ENCODE results near the gene ACTR10.

The ACTR10 gene

DNA sequence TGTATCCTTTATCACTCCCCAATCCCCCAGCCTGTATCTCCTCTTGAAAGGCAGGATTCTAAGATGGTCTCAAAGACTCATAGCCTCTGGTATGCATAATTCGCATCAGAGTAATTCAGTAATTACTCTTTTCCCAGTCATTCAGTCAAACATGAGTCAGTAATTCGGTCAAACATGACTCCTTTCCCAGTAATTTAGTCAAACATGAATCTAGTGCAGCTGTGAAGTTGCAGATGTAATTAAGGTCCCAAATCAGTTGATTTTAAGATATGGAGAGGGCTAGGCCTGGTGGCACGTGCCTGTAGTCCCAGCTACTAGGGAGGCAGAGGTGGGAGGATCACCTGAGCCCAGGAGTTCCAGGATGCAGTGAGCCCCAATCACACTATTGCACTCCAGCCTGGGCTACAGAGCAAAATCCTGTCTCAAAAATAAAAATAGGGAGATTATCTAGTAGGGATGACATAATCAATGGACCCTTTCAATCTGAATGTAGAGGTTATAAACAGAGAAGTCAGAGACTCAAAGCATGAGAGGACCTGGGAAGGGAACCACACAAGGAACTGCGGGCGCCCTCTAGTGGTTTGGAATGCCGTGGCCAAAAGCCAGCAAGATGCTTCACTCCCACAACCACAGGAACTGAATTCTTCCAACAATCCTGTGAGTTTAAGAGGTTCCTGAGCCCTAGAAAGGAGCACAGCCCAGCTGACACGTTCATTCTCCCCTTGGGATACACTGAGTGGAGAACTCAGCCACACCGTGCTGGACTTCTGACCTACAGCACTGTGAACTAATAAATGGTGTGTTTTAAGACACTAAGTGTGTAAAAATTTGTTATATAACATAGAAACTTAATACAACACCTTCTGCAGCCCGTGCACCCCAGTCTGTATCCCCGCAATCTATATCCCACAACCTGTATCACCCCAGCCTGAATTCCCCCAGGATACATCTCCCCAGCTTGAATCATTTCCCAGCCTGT lies 33.7 kb upstream of the ACTR10 start:
- DNase-seq (ENCODE audit: low read depth) = peak; percentile 73
- TF ChIP-seq, protein P1, sequence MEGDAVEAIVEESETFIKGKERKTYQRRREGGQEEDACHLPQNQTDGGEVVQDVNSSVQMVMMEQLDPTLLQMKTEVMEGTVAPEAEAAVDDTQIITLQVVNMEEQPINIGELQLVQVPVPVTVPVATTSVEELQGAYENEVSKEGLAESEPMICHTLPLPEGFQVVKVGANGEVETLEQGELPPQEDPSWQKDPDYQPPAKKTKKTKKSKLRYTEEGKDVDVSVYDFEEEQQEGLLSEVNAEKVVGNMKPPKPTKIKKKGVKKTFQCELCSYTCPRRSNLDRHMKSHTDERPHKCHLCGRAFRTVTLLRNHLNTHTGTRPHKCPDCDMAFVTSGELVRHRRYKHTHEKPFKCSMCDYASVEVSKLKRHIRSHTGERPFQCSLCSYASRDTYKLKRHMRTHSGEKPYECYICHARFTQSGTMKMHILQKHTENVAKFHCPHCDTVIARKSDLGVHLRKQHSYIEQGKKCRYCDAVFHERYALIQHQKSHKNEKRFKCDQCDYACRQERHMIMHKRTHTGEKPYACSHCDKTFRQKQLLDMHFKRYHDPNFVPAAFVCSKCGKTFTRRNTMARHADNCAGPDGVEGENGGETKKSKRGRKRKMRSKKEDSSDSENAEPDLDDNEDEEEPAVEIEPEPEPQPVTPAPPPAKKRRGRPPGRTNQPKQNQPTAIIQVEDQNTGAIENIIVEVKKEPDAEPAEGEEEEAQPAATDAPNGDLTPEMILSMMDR (IDR thresholded peaks at IDR 0.05; ENCODE audit: insufficient read depth, low read depth, low read length, missing control alignments) = peak; percentile 93
- H3K4me3 ChIP-seq (ENCODE audit: low read length) = no peak overlapping the region

DNA sequence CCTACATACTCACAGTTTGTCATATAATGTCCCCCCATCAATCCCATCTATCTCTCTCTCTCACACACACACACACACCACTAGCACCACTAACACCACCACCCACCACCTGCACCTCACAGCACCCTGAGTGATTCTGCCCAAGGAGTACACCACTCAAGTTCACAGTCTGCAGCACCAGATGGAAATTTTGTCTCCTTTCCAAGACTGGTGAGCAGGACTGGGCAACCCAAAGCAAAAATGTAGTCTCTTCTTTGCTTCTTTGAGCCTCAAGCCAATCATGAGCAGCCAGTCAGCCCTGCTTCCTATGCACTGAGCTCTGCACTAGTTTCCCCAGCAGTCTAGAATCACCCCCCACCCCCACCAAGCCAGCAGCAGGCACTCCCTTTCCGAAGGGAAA lies 32.9 kb upstream of the ACTR10 start:
- no peak overlapping the region for H3K4me3 ChIP-seq (ENCODE audit: low read length)
- DNase-seq (ENCODE audit: low read depth) = no peak
- TF ChIP-seq, protein P1 (IDR thresholded peaks at IDR 0.05; ENCODE audit: insufficient read depth, low read depth, low read length, missing control alignments) = no peak

DNA sequence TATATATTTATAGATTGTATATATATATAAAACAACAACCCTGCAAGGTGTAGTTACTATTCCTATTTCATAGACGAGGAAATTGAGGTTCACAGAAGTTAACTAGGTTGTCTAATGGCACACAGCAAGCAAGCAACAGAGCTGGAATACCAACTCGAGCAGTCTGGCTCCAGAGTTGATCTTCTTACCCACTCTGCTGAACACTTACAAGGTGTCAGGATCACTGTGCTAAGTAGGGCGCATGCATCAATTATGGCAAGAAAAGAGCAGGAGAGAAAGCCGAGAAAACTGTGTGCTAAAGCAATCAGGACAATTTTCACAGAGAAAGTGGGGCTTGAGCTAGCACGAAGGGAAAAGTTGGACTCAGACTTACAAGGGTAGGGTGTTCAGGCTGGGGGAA lies 32.1 kb upstream of the ACTR10 start:
- TF ChIP-seq, protein P1 (IDR thresholded peaks at IDR 0.05; ENCODE audit: insufficient read depth, low read depth, low read length, missing control alignments) = no peak
- no peak overlapping the region for H3K4me3 ChIP-seq (ENCODE audit: low read length)
- no peak for DNase-seq (ENCODE audit: low read depth)

DNA sequence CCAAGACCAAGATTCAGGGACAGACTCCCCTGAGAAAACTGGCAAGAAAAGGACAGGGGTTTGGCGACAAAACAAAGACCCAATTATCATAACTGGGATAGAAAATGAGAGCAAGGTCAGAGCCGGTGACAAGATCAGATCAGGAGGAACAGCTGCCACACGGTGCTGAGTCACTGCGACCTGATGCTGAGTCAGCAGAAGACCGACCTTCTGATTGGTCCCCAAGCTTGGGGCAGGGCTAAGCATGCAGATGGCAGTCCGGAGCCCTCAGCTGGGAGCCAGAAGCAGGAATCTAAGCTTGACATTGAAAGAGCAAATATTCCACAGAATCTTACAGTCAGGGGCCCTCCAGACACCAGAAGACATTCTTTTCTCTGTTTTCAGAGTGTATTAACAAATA lies 28.9 kb upstream of the ACTR10 start:
- TF ChIP-seq, protein P1 (IDR thresholded peaks at IDR 0.05; ENCODE audit: insufficient read depth, low read depth, low read length, missing control alignments) = no peak
- no peak overlapping the region for H3K4me3 ChIP-seq (ENCODE audit: low read length)
- DNase-seq (ENCODE audit: low read depth) = peak; percentile 91

DNA sequence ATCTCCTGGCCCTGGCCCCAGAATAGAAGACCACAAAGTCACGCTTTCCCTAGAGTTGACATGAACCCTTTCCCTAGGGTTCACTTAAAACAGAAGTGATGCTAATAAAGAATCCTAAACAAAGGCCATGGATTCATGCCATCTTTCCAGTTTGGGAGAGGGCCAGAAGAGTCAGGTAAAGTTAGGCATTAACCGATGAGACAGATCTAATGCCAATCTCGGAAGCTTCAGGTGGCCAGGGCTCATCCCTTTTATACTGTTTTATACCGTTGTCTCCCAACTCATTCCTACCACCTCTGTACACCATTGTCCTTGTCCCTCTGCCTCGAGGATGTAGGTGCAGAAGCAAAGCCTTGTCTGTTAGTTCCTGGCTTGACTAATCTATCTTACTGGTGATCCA lies 22.8 kb upstream of the ACTR10 start:
- TF ChIP-seq, protein P1 (IDR thresholded peaks at IDR 0.05; ENCODE audit: insufficient read depth, low read depth, low read length, missing control alignments) = no peak
- DNase-seq (ENCODE audit: low read depth) = no peak
- no peak overlapping the region for H3K4me3 ChIP-seq (ENCODE audit: low read length)

DNA sequence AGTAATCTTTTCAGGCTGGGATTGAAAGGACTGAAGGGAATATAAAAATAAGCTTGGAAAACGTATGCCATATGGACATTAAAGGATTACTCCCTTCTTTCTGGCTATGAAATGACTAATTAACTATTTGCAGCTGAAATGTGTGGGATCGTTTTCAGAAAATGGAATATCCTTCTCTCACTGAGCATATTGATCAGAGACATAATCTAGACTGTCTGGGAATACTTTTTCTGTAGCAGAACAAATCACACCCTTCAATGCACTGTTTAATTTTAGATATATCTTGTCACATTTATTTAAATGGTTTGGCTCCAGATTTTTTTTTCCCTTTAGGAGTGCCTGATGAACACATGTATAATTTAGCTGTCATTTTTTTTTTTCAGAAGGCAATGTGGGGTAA lies 10.8 kb upstream of the ACTR10 start:
- DNase-seq (ENCODE audit: low read depth) = no peak
- TF ChIP-seq, protein P1 (IDR thresholded peaks at IDR 0.05; ENCODE audit: insufficient read depth, low read depth, low read length, missing control alignments) = no peak
- H3K4me3 ChIP-seq (ENCODE audit: low read length) = no peak overlapping the region
